ENCODE measurements around the gene NEURL2. TPM values are rescaled to one million over a fixed set of nuclear protein-coding genes. Genes with fewer than 3 reads are reported as not detected.

Gene NEURL2
- total RNA-seq, 1 donor from 2014 or later: 0.24 TPM

- H3K9me3 Mint-ChIP-seq: no peaks in the 10 kb centered on the region
- H3F3A ChIP-seq (ENCODE audit: low read depth): no peaks in the 10 kb centered on the region
- H3K9me3 ChIP-seq (ENCODE audit: low read depth): no peaks in the 10 kb centered on the region
- no peak overlapping the region for H2AFZ ChIP-seq (replicated peaks)
- no peak overlapping the region for H3K9ac ChIP-seq
- peaks cover 12% of the 10 kb centered on the region for H3K4me1 Mint-ChIP-seq
- TF ChIP-seq EZH2phosphoT487 (IDR thresholded peaks at IDR 0.05) (no peak), EZH2 (IDR thresholded peaks at IDR 0.05) (no peak)
- TF ChIP-seq, protein P1, sequence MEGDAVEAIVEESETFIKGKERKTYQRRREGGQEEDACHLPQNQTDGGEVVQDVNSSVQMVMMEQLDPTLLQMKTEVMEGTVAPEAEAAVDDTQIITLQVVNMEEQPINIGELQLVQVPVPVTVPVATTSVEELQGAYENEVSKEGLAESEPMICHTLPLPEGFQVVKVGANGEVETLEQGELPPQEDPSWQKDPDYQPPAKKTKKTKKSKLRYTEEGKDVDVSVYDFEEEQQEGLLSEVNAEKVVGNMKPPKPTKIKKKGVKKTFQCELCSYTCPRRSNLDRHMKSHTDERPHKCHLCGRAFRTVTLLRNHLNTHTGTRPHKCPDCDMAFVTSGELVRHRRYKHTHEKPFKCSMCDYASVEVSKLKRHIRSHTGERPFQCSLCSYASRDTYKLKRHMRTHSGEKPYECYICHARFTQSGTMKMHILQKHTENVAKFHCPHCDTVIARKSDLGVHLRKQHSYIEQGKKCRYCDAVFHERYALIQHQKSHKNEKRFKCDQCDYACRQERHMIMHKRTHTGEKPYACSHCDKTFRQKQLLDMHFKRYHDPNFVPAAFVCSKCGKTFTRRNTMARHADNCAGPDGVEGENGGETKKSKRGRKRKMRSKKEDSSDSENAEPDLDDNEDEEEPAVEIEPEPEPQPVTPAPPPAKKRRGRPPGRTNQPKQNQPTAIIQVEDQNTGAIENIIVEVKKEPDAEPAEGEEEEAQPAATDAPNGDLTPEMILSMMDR (IDR thresholded peaks at IDR 0.05): no peak
- H3K4me3 ChIP-seq: no peak overlapping the region
- no peaks in the 10 kb centered on the region for H3K36me3 ChIP-seq
- no peaks in the 10 kb centered on the region for H3K27me3 ChIP-seq
- H3K27ac ChIP-seq: no peak overlapping the region
- H4K20me1 ChIP-seq (ENCODE audit: low read depth): no peaks in the 10 kb centered on the region
- H3K79me2 ChIP-seq (ENCODE audit: low read depth): peaks cover 12% of the 10 kb centered on the region
- no peak overlapping the region for H3K4me3 Mint-ChIP-seq
- no peaks in the 10 kb centered on the region for H3K27me3 Mint-ChIP-seq (ENCODE audit: insufficient read depth, low read depth)
- H3K36me3 Mint-ChIP-seq: no peaks in the 10 kb centered on the region
- H3K27ac Mint-ChIP-seq: no peak overlapping the region
- no peaks in the 10 kb centered on the region for H3K4me1 ChIP-seq
- no peak for DNase-seq (ENCODE audit: low spot score)
- H3K4me2 ChIP-seq: no peak overlapping the region
These were observed 38.7 kb downstream of the NEURL2 start for GRCh38 chr20:45852326-45852725.

DNA sequence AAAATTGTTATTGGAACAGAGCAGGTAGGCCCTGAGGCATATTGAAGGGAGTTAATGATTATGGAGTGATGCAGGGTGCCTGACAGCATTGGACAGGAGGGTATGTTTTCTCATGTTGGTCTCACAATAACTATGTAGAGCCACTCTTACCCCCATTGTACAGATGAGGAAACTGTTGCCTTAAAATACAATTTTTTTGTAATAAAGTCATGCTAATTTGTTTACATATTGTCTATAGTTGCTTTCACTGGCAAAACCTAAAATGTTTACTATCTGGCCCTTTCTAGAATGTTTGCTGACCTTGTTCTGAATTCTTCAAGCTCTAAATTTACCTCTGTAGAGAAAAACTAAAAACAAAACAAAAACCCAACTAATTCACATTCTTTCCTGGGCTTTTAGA lies 39.5 kb downstream of the NEURL2 start:
- Mint-ChIP-seq H3K4me3 (no peak overlapping the region), H3K27ac (no peak overlapping the region), H3K36me3 (no peaks in the 10 kb centered on the region), H3K9me3 (no peaks in the 10 kb centered on the region), H3K4me1 (peaks cover 9% of the 10 kb centered on the region), H3K27me3 (ENCODE audit: insufficient read depth, low read depth) (no peaks in the 10 kb centered on the region)
- no peaks in the 10 kb centered on the region for H3K4me1 ChIP-seq
- H3K4me2 ChIP-seq: no peak overlapping the region
- H3K27ac ChIP-seq: no peak overlapping the region
- no peaks in the 10 kb centered on the region for H3F3A ChIP-seq (ENCODE audit: low read depth)
- no peaks in the 10 kb centered on the region for H3K36me3 ChIP-seq
- H3K27me3 ChIP-seq: no peaks in the 10 kb centered on the region
- TF ChIP-seq, protein P1 (IDR thresholded peaks at IDR 0.05): no peak
- TF ChIP-seq EZH2phosphoT487 (IDR thresholded peaks at IDR 0.05) (no peak), EZH2 (IDR thresholded peaks at IDR 0.05) (no peak)
- H3K4me3 ChIP-seq: no peak overlapping the region
- H3K79me2 ChIP-seq (ENCODE audit: low read depth): peaks cover 8% of the 10 kb centered on the region
- H3K9me3 ChIP-seq (ENCODE audit: low read depth): no peaks in the 10 kb centered on the region
- H2AFZ ChIP-seq (replicated peaks): no peak overlapping the region
- H3K9ac ChIP-seq: no peak overlapping the region
- DNase-seq (ENCODE audit: low spot score): no peak
- H4K20me1 ChIP-seq (ENCODE audit: low read depth): no peaks in the 10 kb centered on the region

DNA sequence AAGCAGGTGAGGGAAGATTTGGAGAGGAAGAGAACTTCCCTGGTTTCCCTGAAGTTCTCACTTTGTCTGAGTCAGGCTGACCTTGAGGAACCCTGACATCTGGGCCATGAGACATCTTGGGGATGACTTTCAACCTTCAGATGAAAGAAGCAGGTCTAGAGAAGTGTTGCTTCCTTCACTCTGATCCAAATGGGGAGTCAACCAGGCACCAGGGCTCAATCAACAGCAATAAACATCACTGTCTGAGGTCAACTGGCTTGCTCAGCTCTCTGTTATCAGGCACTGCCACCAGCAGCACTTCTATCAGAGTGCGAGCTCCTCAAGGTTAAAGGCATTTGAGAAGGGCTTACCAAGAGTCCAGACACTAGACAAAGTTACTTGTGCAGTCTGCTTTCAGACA lies 40.1 kb downstream of the NEURL2 start:
- no peak overlapping the region for H3K27ac Mint-ChIP-seq
- H3K9me3 Mint-ChIP-seq: no peaks in the 10 kb centered on the region
- Histone ChIP-seq H3K27me3 (no peaks in the 10 kb centered on the region), H3K4me1 (no peaks in the 10 kb centered on the region), H3K27ac (no peak overlapping the region), H3F3A (ENCODE audit: low read depth) (no peaks in the 10 kb centered on the region), H3K36me3 (no peaks in the 10 kb centered on the region), H2AFZ (replicated peaks) (no peak overlapping the region), H3K4me3 (no peak overlapping the region), H3K9ac (no peak overlapping the region), H3K9me3 (ENCODE audit: low read depth) (no peaks in the 10 kb centered on the region), H4K20me1 (ENCODE audit: low read depth) (no peaks in the 10 kb centered on the region), H3K79me2 (ENCODE audit: low read depth) (peaks cover 3% of the 10 kb centered on the region), H3K4me2 (no peak overlapping the region)
- H3K4me3 Mint-ChIP-seq: no peak overlapping the region
- no peaks in the 10 kb centered on the region for H3K27me3 Mint-ChIP-seq (ENCODE audit: insufficient read depth, low read depth)
- no peaks in the 10 kb centered on the region for H3K36me3 Mint-ChIP-seq
- peaks cover 5% of the 10 kb centered on the region for H3K4me1 Mint-ChIP-seq
- no peak for TF ChIP-seq EZH2 (IDR thresholded peaks at IDR 0.05)
- TF ChIP-seq EZH2phosphoT487 (IDR thresholded peaks at IDR 0.05): no peak
- TF ChIP-seq, protein P1 (IDR thresholded peaks at IDR 0.05): no peak
- no peak for DNase-seq (ENCODE audit: low spot score)
